ENCODE measurements around the gene NRG3. TPM values are rescaled to one million over a fixed set of nuclear protein-coding genes. Genes with fewer than 3 reads are reported as not detected.

NRG3 gene
- total RNA-seq, 1 donor: not detected

DNA sequence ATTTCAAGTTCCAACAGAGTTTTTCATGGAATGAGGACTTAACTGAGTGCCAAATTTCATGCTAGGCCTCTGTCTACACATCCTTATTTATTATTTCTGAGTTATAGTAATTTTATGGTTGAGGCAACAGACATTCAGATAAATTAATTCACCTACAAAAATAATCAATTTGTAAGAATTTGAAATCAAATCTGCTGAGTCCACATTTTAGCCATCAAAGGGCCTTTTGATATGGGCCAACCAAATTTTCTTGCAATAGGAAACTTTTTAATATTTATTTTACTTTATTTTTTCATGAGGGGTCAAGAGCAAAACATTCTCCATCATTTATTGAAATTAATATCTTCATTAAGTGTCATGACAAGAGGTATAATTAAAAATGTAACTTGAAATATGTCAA is 875.5 kb downstream of the NRG3 start:
- DNase-seq (ENCODE audit: low read depth in 2 of 3, low spot score in 2 of 3): no peak

DNA sequence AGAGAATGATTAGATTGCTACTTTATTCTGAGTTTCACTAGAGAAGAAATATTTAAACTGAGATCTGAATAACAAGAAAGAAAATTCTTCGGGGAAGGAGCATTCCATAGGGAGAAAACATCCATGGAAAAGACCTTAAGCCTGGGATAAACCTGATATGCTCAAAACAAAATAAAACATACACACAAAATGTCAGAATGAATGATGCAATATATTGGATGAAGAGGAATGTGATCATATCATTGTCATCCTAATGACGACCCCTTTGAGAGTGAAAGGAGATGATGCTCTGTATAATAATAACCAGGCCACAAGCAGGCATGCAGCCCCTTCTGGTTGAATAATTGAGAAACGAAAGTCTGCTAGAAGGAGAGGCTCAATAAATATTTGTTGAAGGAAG is 882.4 kb downstream of the NRG3 start:
- no peak for DNase-seq (ENCODE audit: low read depth in 2 of 3, low spot score in 2 of 3)

DNA sequence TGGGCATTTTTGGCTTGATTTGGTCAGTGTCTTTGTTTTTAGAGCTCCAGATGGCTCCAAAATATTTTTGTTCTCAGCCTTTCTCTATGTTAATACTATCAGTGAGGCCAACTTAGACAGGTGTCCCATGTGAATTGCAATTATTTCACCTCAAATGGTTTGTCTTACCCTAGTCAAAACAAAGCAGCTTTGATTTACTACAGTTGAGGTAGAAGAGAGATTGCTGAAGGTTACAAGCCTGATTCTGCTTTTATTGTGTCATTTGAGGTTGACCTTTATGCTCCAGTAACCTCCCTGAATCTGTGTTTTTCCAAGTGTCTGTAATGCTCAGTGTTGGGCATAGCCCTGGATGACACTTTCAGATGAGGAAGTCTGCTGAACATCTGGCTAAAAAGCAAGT is 882.9 kb downstream of the NRG3 start:
- DNase-seq (ENCODE audit: low read depth in 2 of 3, low spot score in 2 of 3): no peak

DNA sequence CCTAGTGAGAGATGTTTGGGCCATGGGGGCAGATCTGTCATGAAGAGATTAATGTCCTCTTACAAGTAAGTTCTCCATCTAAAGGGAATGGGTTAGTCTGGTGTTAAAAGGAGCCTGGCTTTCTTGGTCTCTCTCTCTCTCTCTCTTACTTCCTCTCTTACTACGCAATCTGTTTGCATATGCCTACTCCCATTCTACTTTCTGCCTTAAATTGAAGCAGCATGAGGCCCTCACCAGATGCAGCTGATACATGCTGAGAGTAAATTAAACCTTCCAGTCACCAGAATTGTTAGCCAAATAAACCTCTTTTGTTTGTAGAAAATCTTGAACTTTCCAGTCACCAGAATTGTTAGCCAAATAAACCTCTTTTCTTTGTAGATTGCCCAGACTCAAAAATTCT is 884.1 kb downstream of the NRG3 start:
- DNase-seq (ENCODE audit: low read depth in 2 of 3, low spot score in 2 of 3): no peak

DNA sequence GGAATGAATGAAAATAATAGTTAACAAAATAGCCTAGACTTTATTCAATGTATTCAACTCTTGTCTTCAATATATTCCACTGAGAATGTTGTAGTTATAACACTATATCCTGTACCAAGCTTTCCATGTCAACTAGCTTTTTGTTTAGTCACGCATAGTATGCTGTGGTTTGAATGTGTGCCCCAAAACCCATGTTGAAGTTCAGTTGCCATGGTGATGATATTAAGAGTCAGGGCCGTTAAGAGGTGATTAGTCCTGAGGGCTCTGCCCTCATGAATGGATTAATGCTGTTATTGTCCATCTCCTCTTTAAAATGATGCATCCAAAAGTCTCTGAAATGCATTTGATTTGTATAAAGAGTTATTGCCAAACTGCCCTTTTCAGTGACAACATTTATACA is 887.6 kb downstream of the NRG3 start:
- DNase-seq (ENCODE audit: low read depth in 2 of 3, low spot score in 2 of 3): no peak

DNA sequence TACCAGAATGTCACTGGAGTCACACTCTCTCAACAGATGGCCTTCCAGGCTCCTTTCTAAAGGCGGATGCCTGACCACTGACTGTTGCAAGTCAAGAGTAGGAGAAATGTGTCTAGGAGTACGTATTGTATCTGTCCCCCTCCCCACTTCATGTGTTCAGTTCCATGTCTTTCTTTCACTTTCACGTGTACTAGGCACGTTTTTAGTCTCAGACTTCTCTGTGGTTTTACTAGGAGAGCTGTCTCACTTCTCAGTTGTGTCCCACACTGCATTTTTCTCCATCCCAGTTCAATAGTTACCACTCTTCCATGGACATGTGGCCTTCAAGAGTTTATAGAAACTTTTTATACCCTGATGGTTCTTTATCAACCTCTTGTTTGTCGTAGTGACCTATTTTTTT is 893.0 kb downstream of the NRG3 start:
- DNase-seq (ENCODE audit: low read depth in 2 of 3, low spot score in 2 of 3): no peak

DNA sequence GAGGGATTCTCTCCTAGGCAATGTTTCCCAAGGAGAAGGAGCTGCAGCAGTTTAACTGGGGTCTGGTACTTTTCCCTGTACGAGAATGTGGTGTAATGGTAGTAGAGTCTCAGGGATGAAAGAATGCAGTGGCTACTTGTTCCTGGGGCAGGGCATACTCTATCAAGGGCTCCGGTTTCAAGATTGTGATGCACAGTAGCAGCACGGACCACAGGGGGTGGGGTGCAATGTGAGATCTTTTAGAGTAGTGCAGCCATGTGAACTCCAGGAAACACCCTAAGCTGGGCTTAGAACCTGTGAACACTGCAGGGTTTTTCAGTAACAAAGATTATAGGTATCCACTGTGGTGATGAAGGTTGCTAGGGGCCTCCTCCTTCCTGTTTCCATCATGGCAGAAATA is 903.9 kb downstream of the NRG3 start:
- no peak for DNase-seq (ENCODE audit: low read depth in 2 of 3, low spot score in 2 of 3)

DNA sequence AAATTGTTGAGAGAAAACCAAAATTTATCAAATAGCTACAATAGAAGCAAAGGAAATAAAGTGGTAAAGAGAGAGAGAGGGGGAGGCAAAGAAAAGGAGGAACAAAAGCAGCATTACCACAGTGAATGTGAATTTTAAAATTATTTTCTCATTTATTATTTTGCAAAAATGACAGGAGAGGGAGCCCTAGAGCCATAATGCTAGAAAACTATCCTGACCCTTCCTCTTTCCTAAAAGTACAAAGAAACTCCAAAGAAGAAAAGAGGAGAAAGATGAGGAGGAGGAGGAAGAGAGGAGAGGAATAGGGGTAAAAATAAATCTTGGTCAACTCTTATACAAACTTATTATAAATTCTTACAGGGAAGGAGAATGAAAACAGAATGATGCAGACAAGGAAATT is 921.5 kb downstream of the NRG3 start:
- DNase-seq (ENCODE audit: low read depth in 2 of 3, low spot score in 2 of 3): no peak

DNA sequence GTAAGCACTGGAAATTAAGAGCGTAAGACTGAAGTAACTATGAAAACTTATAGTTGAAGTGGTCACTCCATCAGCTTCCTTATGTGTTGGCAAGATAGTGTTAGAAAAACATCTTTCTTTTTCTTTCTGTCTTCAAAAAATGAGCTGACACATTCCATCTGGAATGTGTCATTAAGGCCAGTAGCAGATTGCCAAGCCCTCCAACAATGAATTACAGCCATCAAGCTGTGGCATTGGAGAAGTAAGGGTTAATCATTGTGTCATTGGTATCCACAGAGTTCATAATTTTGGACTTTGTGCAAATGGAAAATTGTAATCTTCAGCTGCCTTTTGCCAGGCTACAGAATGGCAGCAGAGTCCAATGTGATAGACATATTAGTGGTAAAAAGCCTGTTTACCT is 926.3 kb downstream of the NRG3 start:
- no peak for DNase-seq (ENCODE audit: low read depth in 2 of 3, low spot score in 2 of 3)

DNA sequence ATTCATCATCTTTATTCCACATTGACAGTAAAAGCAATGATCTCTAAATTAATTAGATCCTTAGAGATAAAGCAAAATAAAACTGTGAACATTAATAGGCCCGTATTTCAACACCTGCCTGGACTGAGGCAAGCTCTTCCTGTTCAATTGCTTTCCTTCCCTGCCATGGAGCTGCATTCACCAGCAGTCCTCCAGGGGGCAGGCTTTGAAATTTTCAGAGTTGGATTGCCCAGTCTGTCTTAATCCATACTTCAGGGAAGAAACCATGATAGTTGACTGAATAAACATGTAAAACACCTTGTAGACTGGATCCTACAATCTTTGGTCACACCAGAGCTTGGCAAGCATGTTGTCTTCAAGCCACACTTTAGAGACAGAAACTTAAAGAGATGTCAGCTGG is 936.6 kb downstream of the NRG3 start:
- peak in 1 of 3 donors; percentile 0 for DNase-seq (ENCODE audit: low read depth in 2 of 3, low spot score in 2 of 3)

DNA sequence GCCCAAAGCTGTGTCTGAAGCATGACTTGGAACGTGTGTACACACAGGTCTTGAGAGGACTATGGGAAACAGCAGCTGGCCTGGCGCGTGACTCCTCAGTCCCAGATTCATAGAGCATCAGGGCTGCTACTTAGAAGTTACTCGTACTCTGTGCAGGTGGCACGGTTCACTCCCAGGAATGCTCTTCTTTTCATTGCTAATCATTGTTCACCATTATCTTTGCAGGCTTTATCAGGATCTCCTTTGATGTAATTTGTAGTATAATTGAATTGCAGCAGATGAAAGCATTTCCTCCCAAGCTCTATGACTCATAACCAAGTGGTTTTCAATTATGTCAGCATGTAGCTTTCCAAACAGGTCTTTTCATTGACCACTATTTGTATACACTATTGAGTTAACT is 938.9 kb downstream of the NRG3 start:
- no peak for DNase-seq (ENCODE audit: low read depth in 2 of 3, low spot score in 2 of 3)

DNA sequence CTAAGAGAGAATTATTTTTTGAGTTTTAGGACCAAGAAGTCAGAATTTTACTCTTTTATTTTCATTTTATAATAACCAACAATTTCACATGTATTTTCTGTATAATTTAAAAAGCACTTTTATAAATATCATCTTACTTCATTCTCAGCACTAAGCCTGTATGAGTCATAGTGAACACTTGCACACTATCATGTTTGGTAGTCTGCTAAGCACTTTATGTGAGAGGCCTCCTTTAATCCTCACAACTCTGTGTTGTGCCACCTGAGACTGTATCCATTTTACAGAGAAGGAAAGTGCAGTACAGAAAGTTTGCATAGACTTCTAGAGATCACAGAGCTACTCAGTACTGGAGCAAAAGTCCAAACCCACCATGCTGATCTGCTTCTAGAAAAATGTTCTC is 939.6 kb downstream of the NRG3 start:
- DNase-seq (ENCODE audit: low read depth in 2 of 3, low spot score in 2 of 3): no peak

DNA sequence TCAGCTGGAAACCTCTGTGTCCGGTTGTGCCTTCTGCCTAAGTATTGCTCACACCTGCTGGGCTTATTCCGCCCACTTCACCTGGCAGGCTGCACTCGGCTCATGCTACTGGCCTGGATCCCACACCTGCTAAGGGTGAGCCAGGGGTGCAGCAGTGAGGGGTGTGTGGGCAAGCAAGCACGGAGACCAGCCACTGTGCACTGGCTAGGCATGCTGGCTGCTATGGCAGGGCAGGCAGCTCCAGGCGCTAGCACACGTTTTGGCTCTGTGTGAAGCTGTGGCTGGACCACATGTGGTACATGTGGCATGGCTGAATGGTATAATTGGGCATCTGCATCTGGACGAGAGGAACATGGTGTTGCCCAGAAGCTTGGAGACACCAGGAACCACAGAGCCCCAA is 940.7 kb downstream of the NRG3 start:
- no peak for DNase-seq (ENCODE audit: low read depth in 2 of 3, low spot score in 2 of 3)

DNA sequence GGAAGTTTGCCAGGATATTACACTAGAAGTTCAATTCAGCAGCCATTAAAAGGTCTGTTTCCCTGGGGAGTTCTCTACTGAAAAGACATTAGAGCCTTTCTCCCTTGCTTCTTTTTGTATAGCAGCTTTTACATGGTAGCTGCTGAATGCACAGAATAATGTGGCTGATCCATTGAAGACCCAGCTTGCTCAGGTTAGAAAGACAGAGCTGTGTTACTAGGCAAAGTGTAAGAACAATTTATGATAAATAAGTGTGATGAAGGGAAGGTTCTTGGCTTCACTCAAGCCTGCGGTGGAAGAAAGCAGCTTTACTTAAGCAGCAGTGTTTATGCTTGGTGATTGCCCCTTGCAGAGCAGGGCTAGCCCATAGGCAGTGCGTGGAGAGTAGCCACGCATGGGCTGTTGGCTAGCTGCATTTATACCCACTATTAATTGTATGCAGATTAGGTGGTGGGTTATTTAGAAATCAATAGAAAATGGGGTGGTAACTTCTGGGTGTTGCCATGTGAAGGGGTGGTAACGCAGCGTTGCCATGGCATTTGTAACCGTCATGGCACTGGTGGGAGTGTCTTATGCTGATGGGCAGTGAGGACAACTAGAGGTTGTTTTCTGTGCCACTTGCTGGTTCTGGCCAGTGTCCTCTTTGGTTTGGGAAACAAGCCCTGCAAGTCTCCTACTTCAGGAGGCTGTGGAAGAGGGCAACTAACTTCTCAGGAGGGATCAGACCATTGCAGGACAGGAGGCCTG is 942.9 kb downstream of the NRG3 start:
- DNase-seq (ENCODE audit: low read depth in 2 of 3, low spot score in 2 of 3): no peak

DNA sequence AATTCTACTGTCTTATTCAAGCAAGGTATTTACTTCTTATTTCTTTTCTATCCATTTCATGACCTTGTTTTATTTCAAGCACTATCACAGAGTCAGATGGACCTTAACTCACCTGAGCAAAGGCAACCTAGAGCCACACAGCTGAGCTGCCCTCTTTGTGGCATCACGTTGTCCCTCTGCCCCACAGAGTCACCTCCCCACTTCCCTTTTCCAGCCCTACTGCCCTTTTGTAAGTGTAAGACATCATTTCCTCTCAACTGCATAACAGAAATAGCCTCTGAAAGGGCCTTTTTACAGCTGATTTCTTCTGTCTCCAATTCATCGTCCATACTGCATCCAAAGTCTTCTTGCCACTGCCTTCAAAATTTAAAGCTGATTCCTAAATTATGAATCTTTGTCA is 946.0 kb downstream of the NRG3 start:
- no peak for DNase-seq (ENCODE audit: low read depth in 2 of 3, low spot score in 2 of 3)

DNA sequence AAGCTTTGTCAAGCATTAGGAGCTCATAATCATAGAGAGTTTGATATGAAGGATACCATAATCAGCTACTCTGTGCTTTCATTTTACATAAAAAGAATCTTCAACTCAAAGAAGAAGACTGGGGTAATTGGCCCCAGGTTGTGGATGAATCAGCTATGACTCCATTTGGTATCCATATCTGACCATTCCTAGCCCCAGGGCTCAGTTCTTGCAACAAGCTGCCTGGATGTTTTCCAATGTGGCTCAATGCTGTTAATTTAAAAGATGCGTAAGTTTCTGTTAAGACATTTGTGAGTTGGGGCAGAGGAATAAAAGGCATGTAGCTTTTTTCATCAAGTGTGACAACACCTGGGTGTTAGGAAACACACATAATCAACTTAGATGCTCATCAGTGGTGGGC is 951.1 kb downstream of the NRG3 start:
- DNase-seq (ENCODE audit: low read depth in 2 of 3, low spot score in 2 of 3): no peak

DNA sequence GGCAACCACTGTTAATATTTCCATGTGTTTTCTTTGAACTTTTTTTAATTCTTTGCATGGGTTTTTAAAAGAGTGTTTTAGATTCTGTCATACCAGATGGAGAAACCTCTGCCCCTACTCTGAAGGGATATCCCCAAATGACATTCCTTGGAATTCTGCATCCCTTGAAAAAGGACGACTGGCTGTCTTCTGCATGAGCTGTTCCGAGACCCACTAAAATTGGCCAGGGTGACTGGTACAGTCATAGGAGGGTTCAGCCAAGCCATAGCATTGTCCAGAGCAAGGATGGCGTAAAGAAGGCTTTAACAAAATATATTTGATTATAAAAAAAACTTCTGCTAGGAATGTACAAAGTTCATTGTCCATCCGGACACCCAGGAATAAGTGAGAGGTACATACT is 952.9 kb downstream of the NRG3 start:
- no peak for DNase-seq (ENCODE audit: low read depth in 2 of 3, low spot score in 2 of 3)

DNA sequence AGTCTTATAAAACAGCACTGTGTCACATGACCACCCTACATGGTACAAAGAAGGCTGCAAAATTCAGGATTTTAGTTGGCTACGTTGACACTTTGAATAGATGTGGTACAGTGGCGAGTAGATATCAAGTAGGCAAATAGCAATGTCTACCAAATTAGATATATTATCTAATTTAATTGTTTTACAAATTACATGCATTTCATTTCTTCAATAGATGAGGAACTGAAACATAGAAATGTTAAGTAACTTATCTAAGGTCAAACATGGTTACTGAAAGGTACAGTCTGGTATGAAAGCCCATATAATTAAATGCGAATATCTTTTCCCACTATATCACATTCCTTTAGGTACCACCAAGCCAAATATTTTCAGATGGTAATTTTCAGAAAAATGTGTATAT is 972.2 kb downstream of the NRG3 start:
- DNase-seq (ENCODE audit: low read depth in 2 of 3, low spot score in 2 of 3): no peak

DNA sequence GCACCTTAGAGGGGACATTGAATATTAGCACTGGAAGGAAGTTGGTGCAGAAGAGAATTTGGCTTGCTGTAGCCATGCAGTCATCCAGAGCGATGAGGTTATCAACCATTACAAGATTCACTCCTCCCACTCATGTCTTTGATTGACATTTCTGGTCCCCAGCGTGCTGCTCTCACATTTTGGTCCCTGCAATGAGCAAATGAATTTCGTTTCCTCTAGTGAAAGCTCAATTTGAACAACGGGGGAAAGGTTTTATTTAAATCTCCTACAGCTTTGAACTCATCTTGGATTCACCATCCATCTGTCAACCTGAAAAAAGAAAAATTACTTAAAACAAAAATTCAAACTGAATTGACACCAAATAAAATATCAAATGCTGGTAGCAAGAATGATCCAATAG is 975.2 kb downstream of the NRG3 start:
- no peak for DNase-seq (ENCODE audit: low read depth in 2 of 3, low spot score in 2 of 3)

DNA sequence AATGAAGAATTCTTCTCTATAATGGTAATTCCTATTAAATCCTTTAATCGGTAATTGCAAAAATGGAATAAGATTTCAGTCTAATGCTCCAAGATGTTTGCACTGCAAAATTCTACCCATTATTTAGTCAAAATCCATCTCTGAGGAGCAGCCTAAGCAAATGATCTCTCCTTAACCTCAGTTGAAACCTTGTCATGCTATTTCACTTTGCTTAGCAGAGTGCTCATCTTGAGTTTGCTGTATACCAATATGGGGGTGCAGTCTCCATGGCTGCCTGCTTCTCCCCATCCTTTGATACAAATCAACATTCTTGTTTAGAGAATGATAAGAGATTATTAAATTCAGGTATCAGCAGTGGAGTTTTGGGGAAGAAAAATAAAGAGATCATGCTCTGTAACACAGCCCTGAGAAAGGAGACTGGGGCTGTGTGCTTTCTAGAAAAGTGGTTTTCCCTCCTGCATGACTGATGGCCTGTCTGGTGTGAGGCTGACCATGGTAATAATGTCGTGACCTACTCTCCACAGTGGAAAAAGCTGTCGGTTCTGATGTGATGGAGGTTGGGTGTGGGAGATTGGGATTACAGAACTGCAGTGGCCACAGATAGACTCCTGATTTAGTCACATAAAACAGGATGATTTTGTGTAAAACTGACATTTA is 982.1 kb downstream of the NRG3 start:
- DNase-seq (ENCODE audit: low read depth in 2 of 3, low spot score in 2 of 3): no peak

DNA sequence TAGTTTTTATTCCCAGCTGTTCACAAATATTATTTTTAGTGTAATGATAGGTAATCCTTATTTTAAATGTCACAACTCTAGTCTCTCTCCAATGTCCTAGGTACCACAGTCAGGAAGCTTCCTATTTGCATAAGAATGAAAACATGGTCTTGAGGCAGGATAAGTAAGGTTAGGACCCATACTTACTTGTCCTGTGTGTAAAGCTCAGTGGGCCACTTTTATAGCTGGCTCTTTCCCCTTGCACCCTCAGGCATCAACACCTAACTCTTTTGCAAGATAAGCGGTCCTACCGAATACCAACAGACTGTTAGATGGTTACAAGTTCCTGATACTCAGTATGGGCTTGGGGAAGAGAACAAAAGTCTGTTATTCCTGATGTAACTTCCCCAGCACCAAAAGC is 986.9 kb downstream of the NRG3 start:
- DNase-seq (ENCODE audit: low read depth in 2 of 3, low spot score in 2 of 3): no peak

DNA sequence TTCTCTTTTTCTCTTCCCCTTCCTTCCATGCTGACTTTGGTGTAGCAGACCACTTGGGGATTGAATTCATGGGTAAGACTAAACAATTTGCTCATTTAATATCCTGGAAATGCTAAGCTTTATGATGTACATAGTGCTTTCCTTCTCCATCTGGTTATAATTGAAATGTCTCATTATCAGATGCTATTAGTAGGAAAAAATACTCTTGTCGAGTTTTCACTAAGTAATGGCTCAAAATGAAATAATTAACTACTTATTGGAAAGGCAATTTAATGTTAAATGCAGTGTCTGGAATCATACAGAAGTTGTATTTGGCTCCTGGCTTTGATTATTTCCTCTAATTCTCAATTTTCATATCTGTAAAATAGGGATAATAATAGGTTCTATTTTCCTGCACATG is 990.4 kb downstream of the NRG3 start:
- DNase-seq (ENCODE audit: low read depth in 2 of 3, low spot score in 2 of 3): no peak

Measured in hematopoietic multipotent progenitor cell (in vitro differentiated cells).